ENCODE data around the gene ZNF536. TPM values are rescaled to one million over a fixed set of nuclear protein-coding genes. Genes with fewer than 3 reads are reported as not detected.

Gene ZNF536
- total RNA-seq, 5 donors from 2014 or later (not counting 1 experiment from before 2014, with no cell fraction given) = 0.03 to 0.40 (median 0.07) TPM; not detected in 1

DNA sequence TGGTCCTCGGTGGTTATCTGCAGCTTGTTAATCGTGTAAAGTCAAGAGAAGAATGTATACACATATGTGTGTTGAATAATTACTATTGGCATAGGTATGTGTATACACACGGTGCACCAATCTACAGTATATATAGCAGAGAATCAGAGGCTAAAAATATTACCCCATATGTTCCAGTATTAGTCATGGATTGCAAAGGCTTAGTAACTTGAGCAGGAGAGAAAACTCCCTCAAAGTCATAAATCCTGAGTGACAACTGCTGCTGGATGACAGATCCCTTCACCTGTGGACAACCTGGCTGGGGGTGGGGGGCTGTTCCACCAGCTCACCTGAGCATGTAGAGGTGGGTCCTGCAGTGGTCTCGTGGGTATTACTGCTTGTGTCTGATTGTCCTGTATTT is 185.0 kb downstream of the ZNF536 start:
- POLR2A ChIA-PET = no interaction called here
- H3K9me3 Mint-ChIP-seq = no peaks in the 10 kb centered on the region

GRCh38 chr19:30557927-30558557 is 185.9 kb downstream of the ZNF536 start:
- no peaks in the 10 kb centered on the region for H3K4me1 ChIP-seq (ENCODE audit: control insufficient read depth in 1 of 2, extremely low read depth in 1 of 2, insufficient read depth in 2 of 2, low read length in 2 of 2)
- no peak overlapping the region for H3K4me3 Mint-ChIP-seq
- POLR2A ChIA-PET = no interaction called here
- ATAC-seq (replicated peaks in 1 of 4) (no peak), DNase-seq (no peak)
- no peaks in the 10 kb centered on the region for H3K4me1 Mint-ChIP-seq
- no peaks in the 10 kb centered on the region for H3K36me3 ChIP-seq (ENCODE audit: control insufficient read depth in 2 of 2, extremely low read depth in 1 of 2, insufficient read depth in 1 of 2, low read length in 1 of 2)
- H3K9me3 ChIP-seq = no peaks in the 10 kb centered on the region
- peaks cover 0 to 4% of the 10 kb centered on the region in 2 donors for H3K27me3 Mint-ChIP-seq
- CTCF ChIA-PET = no interaction called here
- no peak overlapping the region for H3K27ac ChIP-seq (ENCODE audit: low read length)
- no peak overlapping the region for H3K4me3 ChIP-seq (ENCODE audit: control insufficient read depth in 1 of 2, extremely low read depth in 1 of 2, low read length in 1 of 2)
- H3K9me3 Mint-ChIP-seq = no peaks in the 10 kb centered on the region
- H3K36me3 Mint-ChIP-seq = no peaks in the 10 kb centered on the region
- peaks cover 0 to 19% of the 10 kb centered on the region in 2 experiments for H3K27me3 ChIP-seq (replicated peaks in 1 of 2; ENCODE audit: control insufficient read depth in 2 of 2, extremely low read depth in 1 of 2, insufficient read depth in 2 of 2, low read length in 1 of 2)
- WGBS (ENCODE audit: insufficient coverage) = 90% methylated on average over 5 of the region's 13 CpGs
- no peak overlapping the region for H3K27ac Mint-ChIP-seq

More for the DNA sequence above, 185.0 kb downstream of the ZNF536 start:
- Histone ChIP-seq H3K4me1 (ENCODE audit: control insufficient read depth in 1 of 2, extremely low read depth in 1 of 2, insufficient read depth in 2 of 2, low read length in 2 of 2) (no peaks in the 10 kb centered on the region), H3K36me3 (ENCODE audit: control insufficient read depth in 2 of 2, extremely low read depth in 1 of 2, insufficient read depth in 1 of 2, low read length in 1 of 2) (no peaks in the 10 kb centered on the region), H3K9me3 (no peaks in the 10 kb centered on the region), H3K4me3 (ENCODE audit: control insufficient read depth in 1 of 2, extremely low read depth in 1 of 2, low read length in 1 of 2) (no peak overlapping the region), H3K27me3 (replicated peaks in 1 of 2; ENCODE audit: control insufficient read depth in 2 of 2, extremely low read depth in 1 of 2, insufficient read depth in 2 of 2, low read length in 1 of 2) (peaks cover 0 to 20% of the 10 kb centered on the region in 2 experiments), H3K27ac (ENCODE audit: low read length) (no peak overlapping the region)
- Mint-ChIP-seq H3K36me3 (no peaks in the 10 kb centered on the region), H3K27ac (no peak overlapping the region), H3K4me3 (no peak overlapping the region), H3K27me3 (peaks cover 0 to 4% of the 10 kb centered on the region in 2 donors), H3K4me1 (no peaks in the 10 kb centered on the region)
- DNase-seq (no peak), ATAC-seq (replicated peaks in 1 of 4) (no peak)
- WGBS (ENCODE audit: insufficient coverage) = no CpG with 5 or more reads among the region's 4 CpGs
- CTCF ChIA-PET = no interaction called here

- Histone ChIP-seq H3K27me3 (replicated peaks in 1 of 2; ENCODE audit: control insufficient read depth in 2 of 2, extremely low read depth in 1 of 2, insufficient read depth in 2 of 2, low read length in 1 of 2) (peaks cover 0 to 15% of the 10 kb centered on the region in 2 experiments), H3K4me1 (ENCODE audit: control insufficient read depth in 1 of 2, extremely low read depth in 1 of 2, insufficient read depth in 2 of 2, low read length in 2 of 2) (no peaks in the 10 kb centered on the region), H3K9me3 (no peaks in the 10 kb centered on the region), H3K4me3 (ENCODE audit: control insufficient read depth in 1 of 2, extremely low read depth in 1 of 2, low read length in 1 of 2) (no peak overlapping the region), H3K36me3 (ENCODE audit: control insufficient read depth in 2 of 2, extremely low read depth in 1 of 2, insufficient read depth in 1 of 2, low read length in 1 of 2) (no peaks in the 10 kb centered on the region), H3K27ac (ENCODE audit: low read length) (no peak overlapping the region)
- H3K9me3 Mint-ChIP-seq = no peaks in the 10 kb centered on the region
- H3K36me3 Mint-ChIP-seq = no peaks in the 10 kb centered on the region
- H3K27ac Mint-ChIP-seq = no peak overlapping the region
- ChIA-PET CTCF (no interaction called here), POLR2A (no interaction called here)
- H3K27me3 Mint-ChIP-seq = peaks cover 0 to 4% of the 10 kb centered on the region in 2 donors
- H3K4me3 Mint-ChIP-seq = no peak overlapping the region
- H3K4me1 Mint-ChIP-seq = no peaks in the 10 kb centered on the region
- no peak for DNase-seq
- WGBS (ENCODE audit: insufficient coverage) = 84% methylated on average over 3 of the region's 6 CpGs
- no peak for ATAC-seq (replicated peaks in 1 of 4)
Observed at GRCh38 chr19:30558793-30559192, 186.6 kb downstream of the ZNF536 start.

GRCh38 chr19:30559446-30559845 is 187.3 kb downstream of the ZNF536 start:
- H3K9me3 ChIP-seq = no peaks in the 10 kb centered on the region
- peaks cover 0 to 15% of the 10 kb centered on the region in 2 experiments for H3K27me3 ChIP-seq (replicated peaks in 1 of 2; ENCODE audit: control insufficient read depth in 2 of 2, extremely low read depth in 1 of 2, insufficient read depth in 2 of 2, low read length in 1 of 2)
- no peak overlapping the region for H3K27ac ChIP-seq (ENCODE audit: low read length)
- no peaks in the 10 kb centered on the region for H3K36me3 ChIP-seq (ENCODE audit: control insufficient read depth in 2 of 2, extremely low read depth in 1 of 2, insufficient read depth in 1 of 2, low read length in 1 of 2)
- Mint-ChIP-seq H3K4me1 (no peaks in the 10 kb centered on the region), H3K36me3 (no peaks in the 10 kb centered on the region), H3K27ac (no peak overlapping the region), H3K4me3 (no peak overlapping the region), H3K9me3 (no peaks in the 10 kb centered on the region), H3K27me3 (peaks cover 0 to 4% of the 10 kb centered on the region in 2 donors)
- 81% methylated on average over 8 of the region's 9 CpGs for WGBS (ENCODE audit: insufficient coverage)
- no peak overlapping the region for H3K4me3 ChIP-seq (ENCODE audit: control insufficient read depth in 1 of 2, extremely low read depth in 1 of 2, low read length in 1 of 2)
- POLR2A ChIA-PET = no interaction called here
- CTCF ChIA-PET = no interaction called here
- no peaks in the 10 kb centered on the region for H3K4me1 ChIP-seq (ENCODE audit: control insufficient read depth in 1 of 2, extremely low read depth in 1 of 2, insufficient read depth in 2 of 2, low read length in 2 of 2)
- no peak for ATAC-seq (replicated peaks in 1 of 4)
- DNase-seq = no peak

DNA sequence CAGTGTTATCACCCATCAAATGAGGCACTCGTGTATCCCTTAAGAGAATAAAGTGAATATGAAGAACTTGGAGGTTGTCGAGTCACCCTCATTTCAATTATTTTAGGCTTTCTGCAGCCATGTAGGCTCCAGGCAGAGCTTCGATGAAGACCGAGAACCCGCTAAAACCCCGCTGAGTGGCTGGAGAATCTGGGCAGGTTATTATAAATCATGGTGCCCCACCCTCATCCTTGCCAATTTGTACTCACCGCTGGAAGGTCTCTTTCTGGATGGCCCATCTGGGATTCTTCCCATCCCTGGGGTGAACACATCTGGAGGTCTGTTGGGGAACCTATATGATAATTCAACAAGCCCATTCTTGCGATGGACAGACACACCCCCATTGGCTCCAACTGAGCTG is 190.8 kb downstream of the ZNF536 start:
- H3K36me3 ChIP-seq (ENCODE audit: control insufficient read depth in 2 of 2, extremely low read depth in 1 of 2, insufficient read depth in 1 of 2, low read length in 1 of 2) = no peaks in the 10 kb centered on the region
- H3K9me3 Mint-ChIP-seq = no peaks in the 10 kb centered on the region
- POLR2A ChIA-PET = no interaction called here
- no CpG with 5 or more reads among the region's 8 CpGs for WGBS (ENCODE audit: insufficient coverage)
- H3K4me1 Mint-ChIP-seq = no peaks in the 10 kb centered on the region
- peaks cover 0 to 16% of the 10 kb centered on the region in 2 experiments for H3K27me3 ChIP-seq (replicated peaks in 1 of 2; ENCODE audit: control insufficient read depth in 2 of 2, extremely low read depth in 1 of 2, insufficient read depth in 2 of 2, low read length in 1 of 2)
- H3K27ac ChIP-seq (ENCODE audit: low read length) = no peak overlapping the region
- H3K4me3 ChIP-seq (ENCODE audit: control insufficient read depth in 1 of 2, extremely low read depth in 1 of 2, low read length in 1 of 2) = no peak overlapping the region
- no peak for DNase-seq
- CTCF ChIA-PET = no interaction called here
- H3K36me3 Mint-ChIP-seq = no peaks in the 10 kb centered on the region
- no peaks in the 10 kb centered on the region for H3K4me1 ChIP-seq (ENCODE audit: control insufficient read depth in 1 of 2, extremely low read depth in 1 of 2, insufficient read depth in 2 of 2, low read length in 2 of 2)
- no peak overlapping the region for H3K4me3 Mint-ChIP-seq
- H3K9me3 ChIP-seq = no peaks in the 10 kb centered on the region
- no peak for ATAC-seq (replicated peaks in 1 of 4)
- no peaks in the 10 kb centered on the region for H3K27me3 Mint-ChIP-seq
- no peak overlapping the region for H3K27ac Mint-ChIP-seq

DNA sequence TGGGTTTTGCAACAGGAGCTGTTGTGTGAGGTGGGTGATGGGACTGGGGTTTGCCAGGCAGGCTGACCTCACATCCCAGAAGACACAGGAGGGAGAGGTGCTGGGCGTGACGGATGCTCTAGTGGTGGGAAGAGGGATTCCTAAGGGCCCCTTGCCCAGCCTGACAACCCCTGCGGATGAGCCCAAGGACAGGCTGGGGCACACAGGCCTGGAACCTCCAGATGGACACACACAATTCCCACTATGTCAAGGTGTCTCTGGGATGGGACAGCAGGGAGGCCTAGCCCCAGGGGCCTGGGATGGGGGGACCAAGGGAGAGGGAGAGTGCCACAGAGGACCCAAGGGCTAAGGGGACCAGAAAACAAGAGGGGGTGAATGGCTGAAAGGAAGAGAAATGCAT is 191.5 kb downstream of the ZNF536 start:
- Histone ChIP-seq H3K36me3 (ENCODE audit: control insufficient read depth in 2 of 2, extremely low read depth in 1 of 2, insufficient read depth in 1 of 2, low read length in 1 of 2) (no peaks in the 10 kb centered on the region), H3K4me1 (ENCODE audit: control insufficient read depth in 1 of 2, extremely low read depth in 1 of 2, insufficient read depth in 2 of 2, low read length in 2 of 2) (no peaks in the 10 kb centered on the region), H3K4me3 (ENCODE audit: control insufficient read depth in 1 of 2, extremely low read depth in 1 of 2, low read length in 1 of 2) (no peak overlapping the region), H3K27me3 (replicated peaks in 1 of 2; ENCODE audit: control insufficient read depth in 2 of 2, extremely low read depth in 1 of 2, insufficient read depth in 2 of 2, low read length in 1 of 2) (peaks cover 0 to 13% of the 10 kb centered on the region in 2 experiments), H3K9me3 (no peaks in the 10 kb centered on the region), H3K27ac (ENCODE audit: low read length) (no peak overlapping the region)
- H3K4me1 Mint-ChIP-seq = no peaks in the 10 kb centered on the region
- H3K9me3 Mint-ChIP-seq = no peaks in the 10 kb centered on the region
- no peaks in the 10 kb centered on the region for H3K27me3 Mint-ChIP-seq
- H3K36me3 Mint-ChIP-seq = no peaks in the 10 kb centered on the region
- ATAC-seq (replicated peaks in 1 of 4) (no peak), DNase-seq (no peak)
- CTCF ChIA-PET = no interaction called here
- H3K4me3 Mint-ChIP-seq = no peak overlapping the region
- WGBS (ENCODE audit: insufficient coverage) = no CpG with 5 or more reads among the region's 3 CpGs
- H3K27ac Mint-ChIP-seq = no peak overlapping the region
- POLR2A ChIA-PET = no interaction called here

GRCh38 chr19:30564551-30565011 is 192.4 kb downstream of the ZNF536 start:
- no peak overlapping the region for H3K4me3 Mint-ChIP-seq
- H3K9me3 ChIP-seq = no peaks in the 10 kb centered on the region
- no peaks in the 10 kb centered on the region for H3K36me3 ChIP-seq (ENCODE audit: control insufficient read depth in 2 of 2, extremely low read depth in 1 of 2, insufficient read depth in 1 of 2, low read length in 1 of 2)
- ATAC-seq (replicated peaks in 1 of 4) (no peak), DNase-seq (no peak)
- ChIA-PET CTCF (no interaction called here), POLR2A (no interaction called here)
- H3K4me1 Mint-ChIP-seq = no peaks in the 10 kb centered on the region
- H3K9me3 Mint-ChIP-seq = no peaks in the 10 kb centered on the region
- WGBS (ENCODE audit: insufficient coverage) = 71% methylated on average over 5 of the region's 11 CpGs
- peaks cover 0 to 10% of the 10 kb centered on the region in 2 experiments for H3K27me3 ChIP-seq (replicated peaks in 1 of 2; ENCODE audit: control insufficient read depth in 2 of 2, extremely low read depth in 1 of 2, insufficient read depth in 2 of 2, low read length in 1 of 2)
- no peaks in the 10 kb centered on the region for H3K27me3 Mint-ChIP-seq
- H3K27ac ChIP-seq (ENCODE audit: low read length) = no peak overlapping the region
- H3K27ac Mint-ChIP-seq = no peak overlapping the region
- no peak overlapping the region for H3K4me3 ChIP-seq (ENCODE audit: control insufficient read depth in 1 of 2, extremely low read depth in 1 of 2, low read length in 1 of 2)
- H3K4me1 ChIP-seq (ENCODE audit: control insufficient read depth in 1 of 2, extremely low read depth in 1 of 2, insufficient read depth in 2 of 2, low read length in 2 of 2) = no peaks in the 10 kb centered on the region
- H3K36me3 Mint-ChIP-seq = no peaks in the 10 kb centered on the region

All from T-cell (primary cell).